Measurements from ENCODE around the gene CST7. TPM values are rescaled to one million over a fixed set of nuclear protein-coding genes. Genes with fewer than 3 reads are reported as not detected.

CST7 gene
- total RNA-seq, 4 donors from 2014 or later: 4.2 to 4.7 (median 4.4) TPM; not detected in 1

GRCh38 chr20:24910461-24910860 lies 38.6 kb upstream of the CST7 start:
- Histone ChIP-seq H3K36me3 (no peaks in the 10 kb centered on the region), H3K4me3 (no peak overlapping the region), H3K4me1 (no peaks in the 10 kb centered on the region), H3K9me3 (peaks cover 0 to 3% (median 0%) of the 10 kb centered on the region in 4 donors), H3K27ac (no peak overlapping the region), H3K27me3 (no peaks in the 10 kb centered on the region)
- TF ChIP-seq, protein P1, sequence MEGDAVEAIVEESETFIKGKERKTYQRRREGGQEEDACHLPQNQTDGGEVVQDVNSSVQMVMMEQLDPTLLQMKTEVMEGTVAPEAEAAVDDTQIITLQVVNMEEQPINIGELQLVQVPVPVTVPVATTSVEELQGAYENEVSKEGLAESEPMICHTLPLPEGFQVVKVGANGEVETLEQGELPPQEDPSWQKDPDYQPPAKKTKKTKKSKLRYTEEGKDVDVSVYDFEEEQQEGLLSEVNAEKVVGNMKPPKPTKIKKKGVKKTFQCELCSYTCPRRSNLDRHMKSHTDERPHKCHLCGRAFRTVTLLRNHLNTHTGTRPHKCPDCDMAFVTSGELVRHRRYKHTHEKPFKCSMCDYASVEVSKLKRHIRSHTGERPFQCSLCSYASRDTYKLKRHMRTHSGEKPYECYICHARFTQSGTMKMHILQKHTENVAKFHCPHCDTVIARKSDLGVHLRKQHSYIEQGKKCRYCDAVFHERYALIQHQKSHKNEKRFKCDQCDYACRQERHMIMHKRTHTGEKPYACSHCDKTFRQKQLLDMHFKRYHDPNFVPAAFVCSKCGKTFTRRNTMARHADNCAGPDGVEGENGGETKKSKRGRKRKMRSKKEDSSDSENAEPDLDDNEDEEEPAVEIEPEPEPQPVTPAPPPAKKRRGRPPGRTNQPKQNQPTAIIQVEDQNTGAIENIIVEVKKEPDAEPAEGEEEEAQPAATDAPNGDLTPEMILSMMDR (IDR thresholded peaks at IDR 0.05): no peak
- TF ChIP-seq POLR2A (IDR thresholded peaks at IDR 0.05): no peak
- DNase-seq: no peak

DNA sequence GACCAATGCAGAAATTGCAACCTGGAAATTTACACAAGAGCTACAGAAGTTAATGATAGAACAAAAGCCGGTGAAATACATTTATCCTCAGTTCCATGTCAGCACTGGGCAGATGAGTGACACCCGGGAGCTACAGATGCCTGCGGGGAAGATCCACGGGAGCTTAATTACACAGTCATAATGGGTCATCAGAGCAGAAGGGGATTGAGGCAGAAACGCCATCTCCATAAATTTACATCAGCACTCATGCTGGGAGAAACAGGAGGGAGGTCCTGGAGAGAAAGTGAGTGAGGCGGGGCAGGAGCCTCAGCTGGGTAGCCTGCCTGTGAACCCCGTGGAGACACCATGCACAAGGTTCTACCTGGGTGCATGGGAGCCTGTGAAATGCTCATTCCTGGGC lies 37.6 kb upstream of the CST7 start:
- no peaks in the 10 kb centered on the region for H3K36me3 ChIP-seq
- peaks cover 0 to 3% (median 0%) of the 10 kb centered on the region in 4 donors for H3K9me3 ChIP-seq
- H3K4me3 ChIP-seq: no peak overlapping the region
- DNase-seq: no peak
- no peaks in the 10 kb centered on the region for H3K4me1 ChIP-seq
- no peaks in the 10 kb centered on the region for H3K27me3 ChIP-seq
- H3K27ac ChIP-seq: no peak overlapping the region
- TF ChIP-seq, protein P1 (IDR thresholded peaks at IDR 0.05): no peak

DNA sequence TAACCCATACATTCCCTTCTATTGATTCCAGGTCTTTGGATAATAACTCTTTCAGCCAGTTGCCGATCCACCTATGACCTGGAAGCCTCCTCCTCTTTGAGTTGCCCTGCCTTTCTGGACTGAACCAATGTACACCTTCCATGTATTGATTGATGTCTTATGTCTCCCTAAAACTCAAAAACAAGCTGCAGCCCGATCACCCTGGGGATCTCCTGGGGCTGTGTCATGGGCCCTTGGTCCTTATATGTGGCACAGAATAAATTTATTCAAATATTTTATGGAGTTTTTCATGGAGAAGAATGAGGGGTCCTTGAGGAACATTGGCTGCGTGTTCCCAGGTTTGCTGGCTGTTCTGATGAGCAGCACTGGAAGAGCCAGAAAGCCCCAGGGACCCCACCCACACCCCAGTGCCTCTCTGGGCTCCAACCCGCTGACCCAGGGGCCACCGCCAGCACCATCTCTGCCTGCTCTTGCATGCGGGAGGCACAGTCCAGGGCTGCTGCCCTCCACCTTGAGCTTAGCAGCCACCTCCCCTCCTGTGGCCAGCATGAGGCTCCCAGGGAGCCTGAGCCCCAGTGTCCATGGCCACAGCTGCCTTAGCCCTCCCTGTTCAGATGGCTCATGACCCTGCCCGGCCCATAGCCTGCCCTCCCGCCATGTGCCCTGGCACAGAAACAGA lies 36.5 kb upstream of the CST7 start:
- peak in 1 of 3 donors; percentile 39 for DNase-seq
- no peak overlapping the region for H3K4me3 ChIP-seq
- no peaks in the 10 kb centered on the region for H3K4me1 ChIP-seq
- no peaks in the 10 kb centered on the region for H3K9me3 ChIP-seq
- H3K27ac ChIP-seq: no peak overlapping the region
- no peaks in the 10 kb centered on the region for H3K36me3 ChIP-seq
- TF ChIP-seq, protein P1 (IDR thresholded peaks at IDR 0.05): no peak
- TF ChIP-seq POLR2A (IDR thresholded peaks at IDR 0.05): no peak
- no peaks in the 10 kb centered on the region for H3K27me3 ChIP-seq

GRCh38 chr20:24913076-24913628 lies 35.9 kb upstream of the CST7 start:
- Histone ChIP-seq H3K27ac (no peak overlapping the region), H3K4me3 (no peak overlapping the region), H3K4me1 (peaks cover 0 to 3% (median 0%) of the 10 kb centered on the region in 4 donors), H3K9me3 (no peaks in the 10 kb centered on the region), H3K27me3 (no peaks in the 10 kb centered on the region), H3K36me3 (no peaks in the 10 kb centered on the region)
- no peak for DNase-seq
- no peak for TF ChIP-seq POLR2A (IDR thresholded peaks at IDR 0.05)
- TF ChIP-seq, protein P1 (IDR thresholded peaks at IDR 0.05): no peak

DNA sequence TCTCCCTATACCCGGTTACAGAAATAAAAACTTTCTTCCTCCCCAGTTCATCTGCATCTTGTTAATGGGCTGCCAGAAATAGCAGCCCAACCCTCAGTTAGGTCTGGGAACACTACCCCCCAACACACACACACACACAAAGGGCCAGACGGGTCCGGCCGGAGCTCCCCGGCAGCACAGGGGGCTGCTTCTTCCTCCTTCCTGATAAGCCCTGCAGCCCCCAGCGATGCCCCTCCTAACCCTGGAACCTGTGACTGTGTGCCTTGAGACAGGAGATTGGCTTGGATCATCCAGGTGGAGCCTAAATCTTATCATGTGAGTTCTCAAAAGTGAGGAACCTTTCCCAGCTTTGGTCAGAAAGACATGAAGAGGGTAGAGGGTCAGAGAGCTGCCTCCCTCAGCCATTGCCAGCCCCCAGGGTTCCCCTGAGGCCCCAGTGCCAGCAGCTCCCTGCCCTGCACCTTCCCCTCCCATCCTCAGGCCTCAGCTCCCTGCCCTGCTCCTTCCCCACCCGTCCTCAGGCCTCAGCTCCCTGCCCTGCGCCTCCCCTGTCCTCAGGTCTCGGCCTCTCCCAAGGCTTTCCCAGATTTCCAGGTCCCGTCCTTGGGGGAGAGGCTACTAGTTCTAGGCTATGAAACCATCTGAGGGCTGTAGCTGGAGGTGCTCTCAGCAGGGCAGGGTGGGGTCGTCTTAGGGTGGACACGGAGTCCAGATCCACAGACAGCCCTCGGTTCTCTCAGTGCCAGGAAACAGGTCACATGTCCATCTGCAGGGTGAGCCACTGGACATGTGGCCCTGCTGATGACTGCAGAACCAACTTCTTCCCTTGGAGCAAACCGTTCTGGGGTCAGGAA lies 34.5 kb upstream of the CST7 start:
- Histone ChIP-seq H3K4me3 (no peak overlapping the region), H3K36me3 (no peaks in the 10 kb centered on the region), H3K9me3 (no peaks in the 10 kb centered on the region), H3K27ac (no peak overlapping the region), H3K27me3 (no peaks in the 10 kb centered on the region), H3K4me1 (peaks cover 0 to 4% (median 0%) of the 10 kb centered on the region in 4 donors)
- TF ChIP-seq, protein P1 (IDR thresholded peaks at IDR 0.05): no peak
- no peak for TF ChIP-seq POLR2A (IDR thresholded peaks at IDR 0.05)
- DNase-seq: peak in 1 of 3 donors; percentile 31
